Measurements from ENCODE around the gene SLF2. TPM values are rescaled to one million over a fixed set of nuclear protein-coding genes. Genes with fewer than 3 reads are reported as not detected.

Gene SLF2
- total and polyA plus RNA-seq, 8 donors = 2.3 to 49.9 (median 14.4) TPM

- Histone ChIP-seq H3K27ac (peak overlapping the region; percentile 97 to 100 (median 100)), H3K27me3 (no peaks in the 10 kb centered on the region), H3K9me3 (no peaks in the 10 kb centered on the region), H3K36me3 (peaks cover 13 to 18% (median 15%) of the 10 kb centered on the region in 4 donors), H3K4me3 (peak overlapping the region; percentile 68 to 89 (median 88)), H3K4me1 (peaks cover 44 to 59% (median 49%) of the 10 kb centered on the region in 4 donors)
- 0 to 1% (median 1%) methylated on average over 24 to 66 of the region's 66 CpGs for WGBS, 5 donors
- TF ChIP-seq CTCF (IDR thresholded peaks at IDR 0.05) = peak in 5 of 7 experiments; percentile 84 to 92 (median 87)
- TF ChIP-seq POLR2A (IDR thresholded peaks at IDR 0.05) = no peak
- TF ChIP-seq EP300 (IDR thresholded peaks at IDR 0.05) = no peak
- peak in 1 of 3 donors; percentile 59 for TF ChIP-seq POLR2AphosphoS5 (IDR thresholded peaks at IDR 0.05)
- intact Hi-C loops (cut with DNase I; ENCODE audit: low total_unique reads) = no loop called here
- DNase-seq = peak; percentile 84 to 91
These were observed 84.8 kb downstream of the SLF2 start for GRCh38 chr10:100997360-100998182.

- Histone ChIP-seq H3K4me1 (peaks cover 45 to 67% (median 53%) of the 10 kb centered on the region in 4 donors), H3K27ac (peak overlapping the region; percentile 97 to 100 (median 100)), H3K27me3 (no peaks in the 10 kb centered on the region), H3K9me3 (no peaks in the 10 kb centered on the region), H3K36me3 (peaks cover 8 to 18% (median 15%) of the 10 kb centered on the region in 4 donors), H3K4me3 (peak overlapping the region; percentile 68 to 89 (median 88))
- TF ChIP-seq EP300 (IDR thresholded peaks at IDR 0.05) (no peak), CTCF (IDR thresholded peaks at IDR 0.05) (no peak), POLR2AphosphoS5 (IDR thresholded peaks at IDR 0.05) (no peak), POLR2A (IDR thresholded peaks at IDR 0.05) (no peak)
- peak; percentile 84 to 96 for DNase-seq
- WGBS, 5 donors = 1 to 4% (median 3%) methylated on average over 19 to 25 of the region's 25 CpGs
- intact Hi-C loops (cut with DNase I; ENCODE audit: low total_unique reads) = no loop called here
These were observed 85.6 kb downstream of the SLF2 start for GRCh38 chr10:100998183-100998990.

GRCh38 chr10:100998991-100999741, 86.4 kb downstream of the SLF2 start:
- Histone ChIP-seq H3K36me3 (peaks cover 11 to 19% (median 18%) of the 10 kb centered on the region in 4 donors), H3K27ac (peak overlapping the region; percentile 97 to 100 (median 100)), H3K4me1 (peaks cover 45 to 74% (median 60%) of the 10 kb centered on the region in 4 donors), H3K4me3 (peak overlapping the region; percentile 68 to 89 (median 88)), H3K27me3 (no peaks in the 10 kb centered on the region), H3K9me3 (no peaks in the 10 kb centered on the region)
- 0 to 1% (median 0%) methylated on average over 54 to 83 of the region's 83 CpGs for WGBS, 5 donors
- peak in 6 of 7 experiments; percentile 24 to 99 (median 94) for TF ChIP-seq CTCF (IDR thresholded peaks at IDR 0.05)
- TF ChIP-seq POLR2AphosphoS5 (IDR thresholded peaks at IDR 0.05) = peak; percentile 68 to 87 (median 86)
- TF ChIP-seq EP300 (IDR thresholded peaks at IDR 0.05) = no peak
- no peak for TF ChIP-seq POLR2A (IDR thresholded peaks at IDR 0.05)
- intact Hi-C loops (cut with DNase I; ENCODE audit: low total_unique reads) = no loop called here
- DNase-seq = peak; percentile 82 to 95

All from stomach (tissue), 9 donors.